ENCODE measurements around the gene RANGAP1. TPM values are rescaled to one million over a fixed set of nuclear protein-coding genes. Genes with fewer than 3 reads are reported as not detected.

Gene RANGAP1, protein sequence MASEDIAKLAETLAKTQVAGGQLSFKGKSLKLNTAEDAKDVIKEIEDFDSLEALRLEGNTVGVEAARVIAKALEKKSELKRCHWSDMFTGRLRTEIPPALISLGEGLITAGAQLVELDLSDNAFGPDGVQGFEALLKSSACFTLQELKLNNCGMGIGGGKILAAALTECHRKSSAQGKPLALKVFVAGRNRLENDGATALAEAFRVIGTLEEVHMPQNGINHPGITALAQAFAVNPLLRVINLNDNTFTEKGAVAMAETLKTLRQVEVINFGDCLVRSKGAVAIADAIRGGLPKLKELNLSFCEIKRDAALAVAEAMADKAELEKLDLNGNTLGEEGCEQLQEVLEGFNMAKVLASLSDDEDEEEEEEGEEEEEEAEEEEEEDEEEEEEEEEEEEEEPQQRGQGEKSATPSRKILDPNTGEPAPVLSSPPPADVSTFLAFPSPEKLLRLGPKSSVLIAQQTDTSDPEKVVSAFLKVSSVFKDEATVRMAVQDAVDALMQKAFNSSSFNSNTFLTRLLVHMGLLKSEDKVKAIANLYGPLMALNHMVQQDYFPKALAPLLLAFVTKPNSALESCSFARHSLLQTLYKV
- total RNA-seq, result 10 to 100 TPM; 26.9 to 48.9 (median 35.3) TPM
- long read RNA-seq, donor 1, transcript RANGAP1-201 (16 exons, 3,060 nt), result major isoform, 34 of 86 reads
- long read RNA-seq, donor 1, partial matches to known transcripts, result 15 of 86 reads
- long read RNA-seq, donor 1, other reads (novel, unspliced or antisense), result 37 of 86 reads
- long read RNA-seq, donor 2, transcript RANGAP1-201 (16 exons, 3,060 nt), result major isoform, 5 of 14 reads
- long read RNA-seq, donor 2, partial matches to known transcripts, result 3 of 14 reads
- long read RNA-seq, donor 2, other reads (novel, unspliced or antisense), result 6 of 14 reads

DNA sequence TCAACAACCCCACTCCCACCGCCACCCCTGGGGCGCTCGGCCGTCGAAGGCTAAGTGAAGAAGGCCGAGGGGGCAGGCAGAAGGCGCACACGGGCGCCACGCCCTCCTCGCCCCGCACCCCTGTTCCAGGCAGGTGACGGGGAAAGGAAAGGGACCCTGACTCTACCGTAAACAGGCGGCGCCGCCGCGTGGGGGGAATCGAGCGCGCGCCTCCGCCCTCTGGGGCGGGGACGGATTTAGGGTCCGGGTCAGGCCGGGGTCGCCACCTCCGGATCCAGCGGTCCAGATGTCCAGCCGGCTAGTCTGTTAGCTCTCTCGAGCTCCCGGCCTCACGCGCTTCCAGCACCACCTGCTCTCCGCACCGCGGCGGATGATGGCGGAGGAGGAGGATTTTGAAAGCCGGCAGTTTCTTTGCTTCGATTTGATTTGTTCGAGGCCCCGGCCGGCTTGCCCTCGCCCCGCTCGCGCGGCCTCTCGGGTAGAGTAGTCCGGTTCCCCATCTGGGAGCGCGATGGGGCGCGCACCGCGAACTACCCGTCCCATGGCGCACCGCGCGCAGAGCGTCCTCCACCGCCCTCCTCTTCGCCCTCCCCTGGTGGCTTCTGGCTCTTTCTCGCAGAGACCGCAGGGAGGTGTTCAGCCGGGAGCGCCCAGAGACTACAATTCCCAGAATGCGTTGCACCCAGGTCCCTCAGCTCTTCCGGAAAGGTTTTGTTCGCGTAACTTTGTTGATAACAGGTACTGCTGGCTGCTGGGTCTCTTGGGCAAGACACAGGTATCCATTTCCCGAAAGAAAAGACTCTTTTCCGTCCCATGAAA, at the start of gene RANGAP1:
Gene RANGAP1 (minus strand): TSS at position 368 of the 819 bp plus-strand sequence. CDS start 5,143 bp downstream, outside the sequence.
- ATAC-seq, result peak; percentile 96
- peaks cover 12% of the 10 kb centered on the region for H3K4me1 ChIP-seq (ENCODE audit: low read depth)
- peaks cover 5% of the 10 kb centered on the region for H3K36me3 ChIP-seq (ENCODE audit: low read depth)
- H3K4me3 ChIP-seq, result peak within 1 kb of the TSS; percentile 90
- H3K9me3 ChIP-seq, result no peaks in the 10 kb centered on the region
- TF ChIP-seq CTCF (IDR thresholded peaks at IDR 0.05), result peak; percentile 34
- DNase-seq, result peak; percentile 98 to 99 (median 99)
- intact Hi-C loops (cut with DNase I, micrococcal nuclease), result no loop called here

- H3K36me3 ChIP-seq (ENCODE audit: low read depth), result peaks cover 4% of the 10 kb centered on the region
- no peak for TF ChIP-seq CTCF (IDR thresholded peaks at IDR 0.05)
- ATAC-seq, result no peak
- no peaks in the 10 kb centered on the region for H3K9me3 ChIP-seq
- no peak overlapping the region for H3K4me3 ChIP-seq
- intact Hi-C loops (cut with DNase I, micrococcal nuclease), result no loop called here
- H3K4me1 ChIP-seq (ENCODE audit: low read depth), result no peaks in the 10 kb centered on the region
- peak in 1 of 3 donors; percentile 12 for DNase-seq
Observed at GRCh38 chr22:41334951-41335635, 49.1 kb upstream of the RANGAP1 start.

DNA sequence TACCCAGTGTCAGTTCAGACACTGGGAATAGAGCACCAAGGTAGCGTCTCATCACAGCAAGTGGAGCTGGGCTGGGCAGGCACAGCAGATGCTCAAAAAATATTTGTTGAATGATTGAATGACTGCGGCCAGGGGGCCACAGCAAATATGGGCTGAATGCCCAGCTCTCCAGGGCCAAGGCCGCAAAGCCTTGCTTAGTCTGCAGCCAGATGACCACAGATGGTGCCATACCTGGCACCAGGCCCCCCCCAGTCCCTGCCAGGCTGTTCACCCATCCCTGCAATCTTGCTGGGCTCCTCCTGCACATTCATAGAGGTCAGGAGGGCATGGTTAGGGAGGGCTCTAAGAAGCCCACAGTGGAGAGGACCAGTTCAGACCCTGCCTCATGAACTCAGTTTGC, 48.2 kb upstream of the RANGAP1 start:
- no peak for DNase-seq
- TF ChIP-seq CTCF (IDR thresholded peaks at IDR 0.05), result no peak
- intact Hi-C loops (cut with DNase I, micrococcal nuclease), result no loop called here
- H3K36me3 ChIP-seq (ENCODE audit: low read depth), result no peaks in the 10 kb centered on the region
- no peaks in the 10 kb centered on the region for H3K9me3 ChIP-seq
- no peaks in the 10 kb centered on the region for H3K4me1 ChIP-seq (ENCODE audit: low read depth)
- ATAC-seq, result no peak
- H3K4me3 ChIP-seq, result no peak overlapping the region

GRCh38 chr22:41333806-41334205, 47.8 kb upstream of the RANGAP1 start:
- H3K9me3 ChIP-seq, result no peaks in the 10 kb centered on the region
- ATAC-seq, result no peak
- intact Hi-C loops (cut with DNase I, micrococcal nuclease), result no loop called here
- TF ChIP-seq CTCF (IDR thresholded peaks at IDR 0.05), result no peak
- DNase-seq, result no peak
- H3K36me3 ChIP-seq (ENCODE audit: low read depth), result no peaks in the 10 kb centered on the region
- H3K4me3 ChIP-seq, result no peak overlapping the region
- no peaks in the 10 kb centered on the region for H3K4me1 ChIP-seq (ENCODE audit: low read depth)

Data from mucosa of descending colon (tissue), 3 donors.